Measurements from ENCODE around the gene AFF3.

GRCh38 chr2:99763764-99764163, 378.6 kb downstream of the AFF3 start:
- TF ChIP-seq FOXK2 (IDR thresholded peaks at IDR 0.05) (no peak), IKZF1 (conservative IDR thresholded peaks at IDR 0.05) (no peak), GABPA (IDR thresholded peaks at IDR 0.05; ENCODE audit: low read depth) (no peak), KDM1A (IDR thresholded peaks at IDR 0.05; ENCODE audit: borderline replicate concordance) (no peak)

Data from GM12878 (cell line).